ENCODE measurements around the gene SLC26A2.

SLC26A2 gene

GRCh38 chr5:149937610-149938009 lies 22.9 kb upstream of the SLC26A2 start:
- POLR2A ChIA-PET: no interaction called here

GRCh38 chr5:149938279-149938678 lies 22.3 kb upstream of the SLC26A2 start:
- no peaks in the 10 kb centered on the region for H3K9me3 ChIP-seq (ENCODE audit: control extremely low read depth in 1 of 5, control insufficient read depth in 4 of 5, insufficient read depth in 2 of 5, low read depth in 1 of 5, low read length in 4 of 5)
- H3K4me3 ChIP-seq (ENCODE audit: control insufficient read depth in 1 of 7, extremely low read depth in 1 of 7, insufficient read depth in 4 of 7, low read depth in 2 of 7, low read length in 6 of 7): no peak overlapping the region
- ChIA-PET POLR2A (no interaction called here), CTCF (no interaction called here)
- no peak for DNase-seq
- H3K4me1 ChIP-seq (ENCODE audit: control extremely low read depth in 1 of 4, control insufficient read depth in 4 of 4, insufficient read depth in 4 of 4, low read length in 3 of 4): peaks cover 0 to 6% (median 1%) of the 10 kb centered on the region in 4 experiments
- no peaks in the 10 kb centered on the region for H3K36me3 ChIP-seq (ENCODE audit: control insufficient read depth in 4 of 4, insufficient read depth in 4 of 4, low read length in 3 of 4)
- no CpG with 5 or more reads among the region's 2 CpGs for WGBS (ENCODE audit: insufficient coverage)
- H3K27me3 ChIP-seq (replicated peaks in 2 of 5; ENCODE audit: control insufficient read depth in 4 of 5, insufficient read depth in 5 of 5, low read length in 4 of 5): peaks cover 0 to 4% (median 0%) of the 10 kb centered on the region in 5 experiments
- H3K27ac ChIP-seq (ENCODE audit: insufficient read depth in 1 of 2, low read depth in 1 of 2, low read length in 2 of 2, poor library complexity in 1 of 2, severe bottlenecking in 2 of 2): no peak overlapping the region

More at GRCh38 chr5:149937610-149938009, 22.9 kb upstream of the SLC26A2 start:
- no peak for DNase-seq
- Histone ChIP-seq H3K9me3 (ENCODE audit: control extremely low read depth in 1 of 5, control insufficient read depth in 4 of 5, insufficient read depth in 2 of 5, low read depth in 1 of 5, low read length in 4 of 5) (no peaks in the 10 kb centered on the region), H3K27me3 (replicated peaks in 2 of 5; ENCODE audit: control insufficient read depth in 4 of 5, insufficient read depth in 5 of 5, low read length in 4 of 5) (peaks cover 0 to 4% (median 0%) of the 10 kb centered on the region in 5 experiments), H3K4me1 (ENCODE audit: control extremely low read depth in 1 of 4, control insufficient read depth in 4 of 4, insufficient read depth in 4 of 4, low read length in 3 of 4) (peaks cover 0 to 6% (median 1%) of the 10 kb centered on the region in 4 experiments), H3K27ac (ENCODE audit: insufficient read depth in 1 of 2, low read depth in 1 of 2, low read length in 2 of 2, poor library complexity in 1 of 2, severe bottlenecking in 2 of 2) (no peak overlapping the region), H3K36me3 (ENCODE audit: control insufficient read depth in 4 of 4, insufficient read depth in 4 of 4, low read length in 3 of 4) (no peaks in the 10 kb centered on the region), H3K4me3 (ENCODE audit: control insufficient read depth in 1 of 7, extremely low read depth in 1 of 7, insufficient read depth in 4 of 7, low read depth in 2 of 7, low read length in 6 of 7) (no peak overlapping the region)
- 100% methylated on average over 1 of the region's 1 CpG for WGBS (ENCODE audit: insufficient coverage)
- CTCF ChIA-PET: interaction anchor here (0.9 to 3.2 kb wide), 3 partner anchors 14 to 27 kb away, joined by 3 to 15 read pairs (median 3); no protein-coding TSS in a partner anchor

DNA sequence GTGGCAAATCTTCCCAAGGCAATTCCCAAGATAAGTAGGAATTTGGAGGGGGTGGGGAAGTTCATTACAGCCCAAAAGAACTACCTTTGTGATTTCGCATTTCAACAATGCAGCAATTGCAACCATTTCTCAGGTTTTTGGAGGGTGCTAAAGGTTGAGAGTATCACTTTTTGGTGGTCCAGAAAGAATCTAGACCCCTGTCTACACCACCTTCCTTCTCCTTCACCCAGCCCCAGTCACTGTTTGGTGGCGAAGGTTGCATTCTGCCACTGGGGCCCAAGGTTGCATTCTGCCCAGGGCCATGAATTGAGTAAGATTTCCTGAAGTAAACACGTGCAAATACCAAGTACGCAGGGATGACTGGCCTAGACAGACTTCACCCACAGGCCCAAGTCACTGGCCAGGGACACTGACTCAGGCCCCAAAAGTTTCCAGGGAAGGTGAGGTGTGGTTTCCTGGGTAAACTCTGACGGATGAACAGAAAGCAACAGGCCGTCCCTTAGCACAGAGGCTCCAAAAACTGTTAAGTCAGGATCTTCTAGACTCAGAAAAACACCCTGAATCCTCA lies 21.7 kb upstream of the SLC26A2 start:
- WGBS (ENCODE audit: insufficient coverage): 100% methylated on average over 2 of the region's 6 CpGs
- DNase-seq: no peak
- H3K36me3 ChIP-seq (ENCODE audit: control insufficient read depth in 4 of 4, insufficient read depth in 4 of 4, low read length in 3 of 4): no peaks in the 10 kb centered on the region
- CTCF ChIA-PET: interaction anchor here (0.8 to 1.3 kb wide), 3 partner anchors 13 to 20 kb away, joined by 3 to 6 read pairs (median 4); no protein-coding TSS in a partner anchor
- H3K27me3 ChIP-seq (replicated peaks in 2 of 5; ENCODE audit: control insufficient read depth in 4 of 5, insufficient read depth in 5 of 5, low read length in 4 of 5): peaks cover 0 to 4% (median 0%) of the 10 kb centered on the region in 5 experiments
- peaks cover 0 to 6% (median 1%) of the 10 kb centered on the region in 4 experiments for H3K4me1 ChIP-seq (ENCODE audit: control extremely low read depth in 1 of 4, control insufficient read depth in 4 of 4, insufficient read depth in 4 of 4, low read length in 3 of 4)
- H3K9me3 ChIP-seq (ENCODE audit: control extremely low read depth in 1 of 5, control insufficient read depth in 4 of 5, insufficient read depth in 2 of 5, low read depth in 1 of 5, low read length in 4 of 5): no peaks in the 10 kb centered on the region
- H3K4me3 ChIP-seq (ENCODE audit: control insufficient read depth in 1 of 7, extremely low read depth in 1 of 7, insufficient read depth in 4 of 7, low read depth in 2 of 7, low read length in 6 of 7): no peak overlapping the region
- POLR2A ChIA-PET: no interaction called here
- H3K27ac ChIP-seq (ENCODE audit: insufficient read depth in 1 of 2, low read depth in 1 of 2, low read length in 2 of 2, poor library complexity in 1 of 2, severe bottlenecking in 2 of 2): peak overlapping the region in 1 of 2 experiments; percentile 29

- no peaks in the 10 kb centered on the region for H3K9me3 ChIP-seq (ENCODE audit: control extremely low read depth in 1 of 5, control insufficient read depth in 4 of 5, insufficient read depth in 2 of 5, low read depth in 1 of 5, low read length in 4 of 5)
- ChIA-PET CTCF (interaction anchor here (0.6 to 1.3 kb wide), 4 partner anchors 14 to 183 kb away, joined by 3 to 6 read pairs (median 4); no protein-coding TSS in a partner anchor), POLR2A (interaction anchor here (0.6 kb wide), 1 partner anchor 234 kb away, joined by 3 read pairs; no protein-coding TSS in a partner anchor)
- H3K27ac ChIP-seq (ENCODE audit: insufficient read depth in 1 of 2, low read depth in 1 of 2, low read length in 2 of 2, poor library complexity in 1 of 2, severe bottlenecking in 2 of 2): peak overlapping the region in 1 of 2 experiments; percentile 55
- H3K4me3 ChIP-seq (ENCODE audit: control insufficient read depth in 1 of 7, extremely low read depth in 1 of 7, insufficient read depth in 4 of 7, low read depth in 2 of 7, low read length in 6 of 7): no peak overlapping the region
- WGBS (ENCODE audit: insufficient coverage): 95% methylated on average over 5 of the region's 6 CpGs
- peaks cover 0 to 6% (median 1%) of the 10 kb centered on the region in 4 experiments for H3K4me1 ChIP-seq (ENCODE audit: control extremely low read depth in 1 of 4, control insufficient read depth in 4 of 4, insufficient read depth in 4 of 4, low read length in 3 of 4)
- DNase-seq: no peak
- H3K36me3 ChIP-seq (ENCODE audit: control insufficient read depth in 4 of 4, insufficient read depth in 4 of 4, low read length in 3 of 4): no peaks in the 10 kb centered on the region
- H3K27me3 ChIP-seq (replicated peaks in 2 of 5; ENCODE audit: control insufficient read depth in 4 of 5, insufficient read depth in 5 of 5, low read length in 4 of 5): peaks cover 0 to 1% (median 0%) of the 10 kb centered on the region in 5 experiments
Observed at GRCh38 chr5:149939546-149939945, 21.0 kb upstream of the SLC26A2 start.

GRCh38 chr5:149940077-149940574 lies 20.4 kb upstream of the SLC26A2 start:
- Histone ChIP-seq H3K27me3 (replicated peaks in 2 of 5; ENCODE audit: control insufficient read depth in 4 of 5, insufficient read depth in 5 of 5, low read length in 4 of 5) (no peaks in the 10 kb centered on the region), H3K36me3 (ENCODE audit: control insufficient read depth in 4 of 4, insufficient read depth in 4 of 4, low read length in 3 of 4) (no peaks in the 10 kb centered on the region), H3K4me1 (ENCODE audit: control extremely low read depth in 1 of 4, control insufficient read depth in 4 of 4, insufficient read depth in 4 of 4, low read length in 3 of 4) (peaks cover 0 to 6% (median 1%) of the 10 kb centered on the region in 4 experiments), H3K4me3 (ENCODE audit: control insufficient read depth in 1 of 7, extremely low read depth in 1 of 7, insufficient read depth in 4 of 7, low read depth in 2 of 7, low read length in 6 of 7) (no peak overlapping the region), H3K27ac (ENCODE audit: insufficient read depth in 1 of 2, low read depth in 1 of 2, low read length in 2 of 2, poor library complexity in 1 of 2, severe bottlenecking in 2 of 2) (peak overlapping the region in 1 of 2 experiments; percentile 55), H3K9me3 (ENCODE audit: control extremely low read depth in 1 of 5, control insufficient read depth in 4 of 5, insufficient read depth in 2 of 5, low read depth in 1 of 5, low read length in 4 of 5) (no peaks in the 10 kb centered on the region)
- ChIA-PET POLR2A (no interaction called here), CTCF (interaction anchor here (1.2 to 1.3 kb wide), 2 partner anchors 15 to 18 kb away, joined by 4 to 6 read pairs; no protein-coding TSS in a partner anchor)
- WGBS (ENCODE audit: insufficient coverage): 89% methylated on average over 7 of the region's 9 CpGs
- peak; percentile 27 to 63 (median 48) for DNase-seq

DNA sequence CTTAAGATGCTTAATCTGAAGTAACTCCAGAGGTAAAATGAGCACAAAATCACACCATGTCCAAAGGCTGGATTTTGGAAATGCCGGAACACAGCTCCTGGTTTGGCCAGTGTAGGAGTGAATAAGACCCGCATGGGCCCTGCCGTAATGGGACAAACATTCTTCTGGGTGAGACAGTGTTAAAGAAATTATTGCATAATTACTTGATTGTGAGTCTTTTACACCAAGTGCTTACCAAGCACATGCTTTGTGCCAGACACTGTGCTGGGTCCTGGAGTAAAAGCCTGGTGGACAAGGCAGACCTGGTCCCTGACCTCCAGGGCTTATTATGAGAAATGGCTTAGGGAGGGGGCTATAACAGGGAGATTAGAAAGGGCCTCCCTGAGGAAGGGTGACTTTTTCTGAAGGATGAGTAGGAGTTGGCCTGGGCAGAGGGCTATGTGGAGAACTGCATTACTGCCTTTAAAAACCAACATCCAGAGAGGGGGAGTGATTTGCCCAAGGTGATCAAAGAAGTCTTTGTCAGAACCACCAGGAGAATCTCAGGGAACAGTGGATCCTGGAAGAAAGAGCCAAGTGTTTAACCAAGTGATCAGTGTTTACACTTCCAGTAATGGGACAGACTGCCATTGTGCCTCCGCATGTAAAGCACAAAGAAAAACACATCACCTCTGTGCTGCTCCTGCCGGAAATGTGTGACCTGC lies 19.5 kb upstream of the SLC26A2 start:
- Histone ChIP-seq H3K9me3 (ENCODE audit: control extremely low read depth in 1 of 5, control insufficient read depth in 4 of 5, insufficient read depth in 2 of 5, low read depth in 1 of 5, low read length in 4 of 5) (no peaks in the 10 kb centered on the region), H3K4me3 (ENCODE audit: control insufficient read depth in 1 of 7, extremely low read depth in 1 of 7, insufficient read depth in 4 of 7, low read depth in 2 of 7, low read length in 6 of 7) (no peak overlapping the region), H3K27me3 (replicated peaks in 2 of 5; ENCODE audit: control insufficient read depth in 4 of 5, insufficient read depth in 5 of 5, low read length in 4 of 5) (no peaks in the 10 kb centered on the region), H3K36me3 (ENCODE audit: control insufficient read depth in 4 of 4, insufficient read depth in 4 of 4, low read length in 3 of 4) (no peaks in the 10 kb centered on the region), H3K27ac (ENCODE audit: insufficient read depth in 1 of 2, low read depth in 1 of 2, low read length in 2 of 2, poor library complexity in 1 of 2, severe bottlenecking in 2 of 2) (no peak overlapping the region), H3K4me1 (ENCODE audit: control extremely low read depth in 1 of 4, control insufficient read depth in 4 of 4, insufficient read depth in 4 of 4, low read length in 3 of 4) (peaks cover 0 to 6% (median 1%) of the 10 kb centered on the region in 4 experiments)
- DNase-seq: no peak
- WGBS (ENCODE audit: insufficient coverage): 100% methylated on average over 3 of the region's 5 CpGs
- POLR2A ChIA-PET: no interaction called here
- CTCF ChIA-PET: no interaction called here

DNA sequence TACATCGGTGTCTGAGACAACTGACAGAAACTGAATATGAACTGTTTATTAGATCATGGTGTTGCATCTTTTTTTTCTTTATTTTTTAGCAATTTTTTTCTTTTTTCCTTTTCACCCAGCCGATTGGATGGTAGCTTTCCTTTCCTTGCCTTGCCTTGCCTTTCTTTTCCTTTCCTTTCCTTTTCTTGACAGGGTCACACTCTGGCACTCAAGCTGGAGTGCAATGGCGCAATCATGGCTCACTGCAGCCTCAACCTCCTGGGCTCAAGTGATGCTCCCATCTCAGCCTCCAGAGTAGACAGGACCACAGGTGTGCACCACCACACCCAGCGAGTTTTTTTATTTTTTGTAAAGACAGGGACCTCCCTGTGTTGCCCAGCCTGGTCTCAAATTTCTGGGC lies 18.8 kb upstream of the SLC26A2 start:
- H3K4me3 ChIP-seq (ENCODE audit: control insufficient read depth in 1 of 7, extremely low read depth in 1 of 7, insufficient read depth in 4 of 7, low read depth in 2 of 7, low read length in 6 of 7): no peak overlapping the region
- H3K9me3 ChIP-seq (ENCODE audit: control extremely low read depth in 1 of 5, control insufficient read depth in 4 of 5, insufficient read depth in 2 of 5, low read depth in 1 of 5, low read length in 4 of 5): no peaks in the 10 kb centered on the region
- ChIA-PET CTCF (no interaction called here), POLR2A (no interaction called here)
- no peak overlapping the region for H3K27ac ChIP-seq (ENCODE audit: insufficient read depth in 1 of 2, low read depth in 1 of 2, low read length in 2 of 2, poor library complexity in 1 of 2, severe bottlenecking in 2 of 2)
- H3K27me3 ChIP-seq (replicated peaks in 2 of 5; ENCODE audit: control insufficient read depth in 4 of 5, insufficient read depth in 5 of 5, low read length in 4 of 5): peaks cover 0 to 1% (median 0%) of the 10 kb centered on the region in 5 experiments
- no peak for DNase-seq
- H3K36me3 ChIP-seq (ENCODE audit: control insufficient read depth in 4 of 4, insufficient read depth in 4 of 4, low read length in 3 of 4): no peaks in the 10 kb centered on the region
- 98% methylated on average over 4 of the region's 4 CpGs for WGBS (ENCODE audit: insufficient coverage)
- H3K4me1 ChIP-seq (ENCODE audit: control extremely low read depth in 1 of 4, control insufficient read depth in 4 of 4, insufficient read depth in 4 of 4, low read length in 3 of 4): peaks cover 0 to 6% (median 1%) of the 10 kb centered on the region in 4 experiments
